ENCODE results near the gene GPRC5C. TPM values are rescaled to one million over a fixed set of nuclear protein-coding genes. Genes with fewer than 3 reads are reported as not detected.

The GPRC5C gene
- total RNA-seq, 2 experiments from 2014 or later, result 1.2 to 2.0 TPM

- no peaks in the 10 kb centered on the region for H3K9me3 Mint-ChIP-seq
- POLR2A ChIA-PET, result interaction anchor here (1.2 kb wide), 1 partner anchor 135 kb away, joined by 3 read pairs; no protein-coding TSS in a partner anchor
- CTCF ChIA-PET, result interaction anchor here (1.2 to 6.4 kb wide), 4 partner anchors 15 to 99 kb away, joined by 3 to 43 read pairs (median 20); partner anchors contain the start of gene GPR142
- no peak overlapping the region for H3K4me3 Mint-ChIP-seq
- ATAC-seq (no peak), DNase-seq (no peak)
- no peaks in the 10 kb centered on the region for H3K36me3 Mint-ChIP-seq (ENCODE audit: low read depth)
- no peaks in the 10 kb centered on the region for H3K4me1 Mint-ChIP-seq (ENCODE audit: low read depth)
- TF ChIP-seq CTCF (IDR thresholded peaks at IDR 0.05), result no peak
- intact Hi-C loops (cut with micrococcal nuclease), result no loop called here
- no peak overlapping the region for H3K27ac Mint-ChIP-seq
- peaks cover 1% of the 10 kb centered on the region for H3K27me3 Mint-ChIP-seq
Observed at GRCh38 chr17:74394977-74395376, 36.9 kb upstream of the GPRC5C start.

- Mint-ChIP-seq H3K4me1 (ENCODE audit: low read depth) (no peaks in the 10 kb centered on the region), H3K27me3 (peaks cover 1% of the 10 kb centered on the region), H3K9me3 (no peaks in the 10 kb centered on the region), H3K36me3 (ENCODE audit: low read depth) (no peaks in the 10 kb centered on the region), H3K27ac (no peak overlapping the region), H3K4me3 (no peak overlapping the region)
- CTCF ChIA-PET, result interaction anchor here (6.4 kb wide), 1 partner anchor 28 kb away, joined by 35 read pairs; the partner anchor contains the start of gene GPR142
- POLR2A ChIA-PET, result no interaction called here
- TF ChIP-seq CTCF (IDR thresholded peaks at IDR 0.05), result no peak
- no peak for ATAC-seq
- DNase-seq, result no peak
- intact Hi-C loops (cut with micrococcal nuclease), result no loop called here
Observed at GRCh38 chr17:74396567-74396966, 35.3 kb upstream of the GPRC5C start.

DNA sequence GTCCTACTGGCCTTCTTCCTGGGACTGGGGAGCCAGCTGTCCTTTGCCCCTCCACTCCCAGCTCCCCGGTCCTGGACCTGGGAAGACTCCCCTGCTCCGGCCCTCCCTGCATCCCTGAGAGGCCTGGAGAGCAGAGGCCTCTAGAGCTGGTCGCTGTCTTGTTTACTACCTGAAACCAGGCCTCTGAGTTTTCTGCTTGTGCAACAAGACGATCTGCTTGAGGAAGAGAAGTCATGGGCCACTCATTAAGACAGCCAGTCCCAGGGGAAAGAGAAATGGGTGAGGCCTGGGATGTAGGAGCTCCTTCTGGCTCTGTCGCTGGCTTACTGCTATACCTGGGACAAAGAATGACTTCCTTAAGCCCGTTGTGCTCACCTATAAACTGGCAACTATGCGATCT, 29.8 kb upstream of the GPRC5C start:
- intact Hi-C loops (cut with micrococcal nuclease), result no loop called here
- no peaks in the 10 kb centered on the region for H3K27me3 Mint-ChIP-seq
- H3K4me1 Mint-ChIP-seq (ENCODE audit: low read depth), result no peaks in the 10 kb centered on the region
- H3K4me3 Mint-ChIP-seq, result no peak overlapping the region
- ChIA-PET CTCF (interaction anchor here (4.9 kb wide), 1 partner anchor 23 kb away, joined by 13 read pairs; no protein-coding TSS in a partner anchor), POLR2A (interaction anchor here (0.6 kb wide), 1 partner anchor 44 kb away, joined by 3 read pairs; no protein-coding TSS in a partner anchor)
- H3K36me3 Mint-ChIP-seq (ENCODE audit: low read depth), result no peaks in the 10 kb centered on the region
- no peak for TF ChIP-seq CTCF (IDR thresholded peaks at IDR 0.05)
- H3K9me3 Mint-ChIP-seq, result no peaks in the 10 kb centered on the region
- no peak overlapping the region for H3K27ac Mint-ChIP-seq
- ATAC-seq, result no peak
- DNase-seq, result no peak

- DNase-seq, result no peak
- Mint-ChIP-seq H3K9me3 (no peaks in the 10 kb centered on the region), H3K27me3 (no peaks in the 10 kb centered on the region), H3K36me3 (ENCODE audit: low read depth) (no peaks in the 10 kb centered on the region), H3K4me1 (ENCODE audit: low read depth) (no peaks in the 10 kb centered on the region), H3K4me3 (no peak overlapping the region), H3K27ac (no peak overlapping the region)
- ATAC-seq, result no peak
- intact Hi-C loops (cut with micrococcal nuclease), result no loop called here
- CTCF ChIA-PET, result interaction anchor here (1.2 to 4.9 kb wide), 2 partner anchors 25 to 36 kb away, joined by 3 to 13 read pairs; partner anchors contain the start of gene GPR142
- POLR2A ChIA-PET, result no interaction called here
- TF ChIP-seq CTCF (IDR thresholded peaks at IDR 0.05), result no peak
Observed at GRCh38 chr17:74403512-74404137, 28.3 kb upstream of the GPRC5C start.

DNA sequence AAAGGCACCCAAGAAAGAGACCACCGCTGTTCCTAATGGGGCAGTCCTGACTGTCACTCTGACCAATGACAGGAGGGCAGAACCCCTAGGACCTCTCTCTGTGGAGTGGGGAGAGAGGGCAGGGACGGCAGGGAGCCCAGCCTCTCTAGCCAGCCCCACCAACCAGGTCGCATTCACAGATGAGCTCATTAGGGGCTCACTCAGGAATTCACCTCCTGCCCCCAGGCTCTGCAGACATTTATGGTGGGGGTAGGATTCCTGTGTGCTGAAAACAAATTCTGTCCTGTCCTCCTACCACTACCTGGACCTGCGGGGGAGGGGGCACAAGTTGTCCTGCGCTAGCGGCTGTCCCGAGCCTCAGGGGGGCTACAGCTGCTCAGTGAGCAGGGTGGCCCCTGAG, 27.7 kb upstream of the GPRC5C start:
- CTCF ChIA-PET, result interaction anchor here (4.9 kb wide), 1 partner anchor 26 kb away, joined by 13 read pairs; no protein-coding TSS in a partner anchor
- POLR2A ChIA-PET, result no interaction called here
- intact Hi-C loops (cut with micrococcal nuclease), result no loop called here

More for the DNA sequence above, 27.7 kb upstream of the GPRC5C start:
- H3K4me1 Mint-ChIP-seq (ENCODE audit: low read depth), result no peaks in the 10 kb centered on the region
- DNase-seq, result no peak
- no peak overlapping the region for H3K4me3 Mint-ChIP-seq
- no peaks in the 10 kb centered on the region for H3K27me3 Mint-ChIP-seq
- no peaks in the 10 kb centered on the region for H3K9me3 Mint-ChIP-seq
- no peaks in the 10 kb centered on the region for H3K36me3 Mint-ChIP-seq (ENCODE audit: low read depth)
- no peak for ATAC-seq
- no peak overlapping the region for H3K27ac Mint-ChIP-seq
- no peak for TF ChIP-seq CTCF (IDR thresholded peaks at IDR 0.05)
